ENCODE data around the gene CPS1.

- TF ChIP-seq CTCF (IDR thresholded peaks at IDR 0.05; ENCODE audit: low read length) = no peak
- TF ChIP-seq EZH2 (IDR thresholded peaks at IDR 0.05; ENCODE audit: borderline replicate concordance, low read length) = no peak
Observed at GRCh38 chr2:210655229-210655975, 99.0 kb downstream of the CPS1 start.

All from OCI-LY1 (cell line).